Stimulated activated CD4-positive, alpha-beta T cell treated with anti-CD3 and anti-CD28 coated beads, Interleukin-2, amount 100 ng/mL, for 48 hours (primary cell): ENCODE results near the gene SAMD3.
"Not testable (repeated sequence)": the region's sequence is repeated elsewhere in the genome, so short reads cannot be mapped to it uniquely, and the experiment has no call there.

Experiments used
- DNase-seq, 2 donors: peaks; one replicate each; pipeline ENCODE4 v3.0.0-alpha.2; 2020

The SAMD3 gene

GRCh38 chr6:130127195-130127594, 95.6 kb downstream of the SAMD3 start:
- DNase-seq: no peak

DNA sequence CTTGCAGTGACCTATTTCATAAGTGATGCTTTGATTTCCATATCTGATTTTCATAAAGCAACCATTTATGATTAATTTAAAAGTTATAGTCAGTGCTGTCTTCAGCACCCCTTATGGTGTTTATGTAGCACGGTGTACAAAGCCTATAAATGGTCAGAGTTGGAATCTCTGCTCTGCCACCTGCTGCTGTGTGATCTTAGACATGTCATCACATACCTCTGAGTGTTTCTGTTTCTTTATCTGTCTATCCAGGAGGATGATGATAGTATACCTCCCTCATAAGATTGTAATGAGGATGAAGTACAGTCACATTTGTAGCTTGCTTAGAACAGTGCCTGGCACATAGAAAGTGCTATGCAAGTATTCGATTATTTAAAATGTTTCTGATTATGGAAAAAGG, 100.5 kb downstream of the SAMD3 start:
- DNase-seq: no peak

DNA sequence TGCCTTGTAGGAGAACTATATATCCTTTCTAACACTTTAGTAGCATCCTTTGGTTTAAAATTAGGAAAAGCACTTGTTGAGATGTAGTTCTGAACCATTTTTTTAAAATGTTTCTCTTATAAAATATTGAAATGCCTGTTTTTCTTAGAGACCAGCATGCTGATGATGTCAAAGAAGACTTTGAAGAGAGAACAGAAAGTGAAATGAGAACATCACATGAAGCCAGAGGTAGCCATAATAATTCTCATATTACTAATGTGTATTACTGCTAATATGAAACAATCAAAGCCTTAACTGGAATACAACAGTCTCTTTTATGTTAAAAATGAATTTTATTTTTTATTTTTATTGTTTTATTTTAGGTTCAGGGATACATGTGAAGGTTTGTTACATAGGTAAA, 102.0 kb downstream of the SAMD3 start:
- DNase-seq: no peak

DNA sequence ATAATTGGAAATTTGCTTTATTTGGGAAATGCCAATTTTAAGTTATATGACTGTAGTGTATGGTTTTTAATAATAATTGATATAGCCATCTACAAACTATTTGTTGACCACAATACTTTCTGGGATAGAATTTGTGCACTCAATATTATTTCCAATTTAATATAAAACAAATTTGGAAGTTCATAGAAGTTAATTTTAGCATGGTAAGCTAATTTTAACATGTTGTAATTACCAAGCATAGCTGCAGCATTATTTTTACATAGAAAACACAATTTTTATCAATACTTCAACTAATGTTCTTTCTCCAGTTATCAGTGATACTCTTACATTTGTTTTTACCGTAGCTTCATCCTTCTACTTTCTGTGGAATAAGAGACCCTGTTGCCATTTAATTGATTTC, 103.5 kb downstream of the SAMD3 start:
- DNase-seq: no peak

DNA sequence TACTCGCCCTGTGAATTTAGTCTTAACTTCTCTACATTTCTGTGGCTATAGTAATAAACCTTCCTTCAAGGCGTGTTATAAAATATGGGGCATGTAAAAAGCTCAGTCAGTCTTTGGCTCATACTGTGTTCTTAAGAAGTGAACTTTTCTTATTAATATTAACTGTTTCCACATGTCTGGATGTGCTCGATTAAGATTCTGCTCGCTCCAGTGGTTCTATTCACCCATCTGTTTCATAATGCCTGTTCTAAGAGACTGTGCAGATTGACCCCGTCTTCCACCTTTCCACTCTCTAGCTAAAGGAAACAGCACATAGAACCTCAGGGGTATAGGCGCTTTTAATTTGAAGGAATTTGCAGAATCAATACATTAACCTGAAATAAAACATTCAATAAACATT, 104.5 kb downstream of the SAMD3 start:
- no peak for DNase-seq

GRCh38 chr6:130117187-130117701, 105.5 kb downstream of the SAMD3 start:
- DNase-seq: not testable (repeated sequence)

DNA sequence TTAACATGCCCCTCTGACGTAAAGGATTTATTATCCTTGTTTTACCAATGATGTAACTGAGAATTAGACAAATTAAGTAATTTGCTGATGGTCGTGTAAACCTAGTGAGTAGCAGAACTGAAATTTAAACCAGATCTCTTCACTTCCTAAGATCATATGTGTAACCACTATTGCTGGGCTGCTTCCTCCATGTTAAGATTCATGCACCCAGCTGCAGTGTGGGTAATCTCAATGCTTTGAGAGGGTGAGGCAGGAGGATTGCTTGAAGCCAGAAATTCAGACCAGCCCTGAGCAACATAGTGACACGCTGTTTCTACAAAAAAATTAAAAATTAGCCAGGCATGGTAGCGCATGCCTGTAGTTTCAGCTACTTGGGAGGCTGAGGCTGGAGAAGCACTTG, 106.5 kb downstream of the SAMD3 start:
- no peak for DNase-seq

- DNase-seq: no peak
Measured at GRCh38 chr6:130115036-130115435, 107.7 kb downstream of the SAMD3 start.

DNA sequence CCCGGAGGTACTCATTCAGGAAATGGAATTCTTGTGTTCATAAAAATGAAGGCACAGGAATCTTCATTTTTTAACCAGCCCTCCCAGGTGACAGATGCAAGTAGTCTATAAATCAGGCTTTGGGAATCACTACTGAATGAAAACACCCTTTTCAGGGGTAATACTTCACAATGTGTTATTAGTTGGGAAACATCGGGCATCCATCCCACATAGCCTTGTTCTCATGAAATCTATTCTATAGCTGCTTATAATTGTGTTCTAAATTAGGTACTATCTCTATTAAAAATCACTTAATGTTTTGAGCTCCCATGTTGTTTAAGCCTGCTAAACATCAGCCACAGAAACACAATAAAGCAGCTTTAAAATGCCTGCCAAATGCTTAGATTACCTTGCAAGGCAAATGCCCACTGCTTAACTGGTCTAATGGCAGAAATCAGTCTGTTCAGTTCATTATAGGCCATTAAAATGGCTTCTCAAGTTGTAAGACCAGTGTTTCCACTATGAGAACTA, 109.5 kb downstream of the SAMD3 start:
- no peak for DNase-seq

GRCh38 chr6:130111031-130111430, 111.7 kb downstream of the SAMD3 start:
- DNase-seq: no peak

- DNase-seq: no peak
Measured at GRCh38 chr6:130107710-130108109, 115.0 kb downstream of the SAMD3 start.

DNA sequence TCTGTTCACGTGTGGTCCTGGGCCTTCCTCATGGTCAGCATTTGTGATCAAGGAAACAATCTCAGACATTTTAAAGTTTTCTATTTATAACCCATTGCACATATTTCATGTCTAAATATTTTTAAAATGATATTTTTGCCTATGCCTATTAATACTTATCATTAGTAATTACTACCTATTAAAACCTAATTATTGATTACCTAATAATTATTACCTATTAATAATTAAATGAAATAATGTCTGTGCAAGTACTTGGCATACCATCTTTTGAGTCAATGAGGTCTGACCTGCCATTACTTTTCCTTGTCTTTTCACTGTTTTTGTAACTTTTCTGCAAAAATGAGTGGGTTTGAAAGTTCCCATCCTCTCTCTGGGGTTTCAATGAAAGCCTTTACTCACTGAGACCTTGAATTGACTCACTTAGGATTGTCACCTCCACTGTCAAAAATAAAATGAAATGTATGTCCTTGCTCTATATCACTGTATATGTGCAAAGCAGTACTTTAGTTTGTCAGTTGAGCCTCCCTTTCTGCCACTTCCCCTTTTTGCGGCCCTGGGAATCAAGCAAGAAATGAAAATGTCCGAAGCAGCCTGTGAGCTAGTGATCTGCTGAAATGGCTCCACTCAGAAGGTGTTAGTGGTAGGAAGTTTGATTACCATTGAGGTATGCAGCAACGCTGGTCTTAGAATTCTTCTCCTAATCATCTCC, 116.6 kb downstream of the SAMD3 start:
- DNase-seq: no peak

DNA sequence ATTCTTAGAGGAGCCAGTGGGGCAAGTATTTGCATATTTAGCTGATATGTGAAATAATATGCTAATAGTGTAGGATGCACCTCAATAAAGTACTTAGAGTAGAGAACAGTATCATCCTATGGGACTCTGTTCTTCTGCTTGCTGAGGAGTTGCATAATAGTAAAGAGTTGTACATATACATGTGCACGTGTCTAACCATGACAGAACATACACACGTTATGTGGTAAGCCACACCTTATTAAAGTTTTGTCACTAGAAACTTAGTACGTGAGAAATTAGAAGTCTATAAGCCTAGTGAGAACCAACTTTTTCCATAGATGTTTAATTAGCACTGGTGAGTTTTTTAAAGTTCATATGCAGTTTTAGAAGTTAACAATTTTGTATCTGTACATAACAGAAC, 123.6 kb downstream of the SAMD3 start:
- no peak for DNase-seq

DNA sequence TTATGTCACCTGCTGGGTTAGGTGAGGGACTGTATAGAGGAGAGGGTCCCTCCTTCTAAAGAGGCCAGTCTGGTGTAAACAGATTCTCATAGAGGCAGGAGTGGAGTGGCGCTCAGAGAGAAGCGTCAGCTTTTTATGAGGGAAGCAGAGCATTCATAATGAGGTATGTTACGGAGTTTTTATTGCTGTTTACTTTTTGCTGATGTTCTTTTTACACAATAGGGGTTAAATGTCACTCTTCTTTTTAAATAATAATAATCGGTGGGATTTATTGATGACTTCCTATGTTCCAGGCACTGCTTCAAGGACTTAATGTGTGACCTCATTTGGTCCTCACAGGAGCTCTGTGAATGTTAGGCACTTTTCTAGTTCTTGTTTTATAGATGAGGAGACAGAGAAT, 124.4 kb downstream of the SAMD3 start:
- DNase-seq: no peak
